Endothelial cell of umbilical vein (primary cell): Measurements from ENCODE around the gene PLCG2. TPM values are rescaled to one million over a fixed set of nuclear protein-coding genes. Genes with fewer than 3 reads are reported as not detected.

ENCODE experiments used
- BruUV-seq: library from RNA; stranded (reverse); fragments of 400-500 nt; replicated peaks from 2 replicates; lab custom pipeline; 2021; lab: Mats Ljungman, UMichigan
- CTCF ChIA-PET: fragments of 300-600, 350-600 bp; sonication (Branson Sonifier 250); formaldehyde crosslinking; loops from one replicate; lab custom pipeline; 2021; ENCODE audit warnings: antibody characterized with exemption, inconsistent platforms; lab: Charles Lee
- POLR2A ChIA-PET: fragments of 300-600, 350-600 bp; sonication (Branson Sonifier 250); formaldehyde crosslinking; loops from one replicate; lab custom pipeline; 2021; ENCODE audit warnings: antibody characterized with exemption, inconsistent platforms; lab: Charles Lee
- DNase-seq: peaks from one replicate; pipeline ENCODE4 v3.0.0-alpha.2; 2011; ENCODE audit warnings: low read depth, low spot score
- FAIRE-seq: peaks from 2 replicates; lab custom pipeline; 2011; peaks lifted over from hg19 to GRCh38; lab: Jason Lieb, UNC
- H2AFZ ChIP-seq: 2 replicates; pipeline ENCODE4 v1.6.0; 2012; ENCODE audit warnings: low read depth, low read length, control low read depth, inconsistent platforms
- H3K27ac ChIP-seq: 2 replicates; pipeline ENCODE4 v1.5.1; 2011; ENCODE audit warnings: low read depth, mild to moderate bottlenecking, control low read depth, low read length, moderate library complexity; ENCODE audit not compliant: insufficient read depth
- H3K27me3 ChIP-seq, 2 experiments: 2 replicates each; pipeline versions ENCODE4 v1.6.0 to v1.6.1; 2011; ENCODE audit warnings: low read length in 2 of 2, mixed read lengths in 1 of 2; ENCODE audit not compliant: control insufficient read depth in 2 of 2, insufficient read depth in 2 of 2
- H3K36me3 ChIP-seq, 2 experiments: 2 replicates in 1 of 2; 3 replicates in 1 of 2; pipeline ENCODE4 v1.5.1; 2011; ENCODE audit warnings: low read length in 2 of 2, mild to moderate bottlenecking in 1 of 2, moderate library complexity in 1 of 2; ENCODE audit not compliant: control insufficient read depth in 2 of 2, insufficient read depth in 2 of 2; ENCODE audit errors: extremely low read depth in 1 of 2
- H3K4me1 ChIP-seq: 3 replicates; pipeline ENCODE4 v1.5.1; 2011; ENCODE audit warnings: mild to moderate bottlenecking, low read length; ENCODE audit not compliant: control insufficient read depth, insufficient read depth; ENCODE audit errors: extremely low read depth
- H3K4me2 ChIP-seq: 2 replicates; pipeline ENCODE4 v1.6.1; 2011; ENCODE audit warnings: low read length, control low read depth, mixed read lengths; ENCODE audit not compliant: insufficient read depth
- H3K4me3 ChIP-seq, 3 experiments: fragments of 200-600 bp in 1 of 3; sonication (generic), shearing (Covaris generic) in 1 of 3; replicated peaks in 1 of 3; 2 replicates each; pipeline ENCODE4 v1.5.1; 2011 to 2016; ENCODE audit warnings: control low read depth in 3 of 3, low read length in 3 of 3, mild to moderate bottlenecking in 2 of 3, inconsistent platforms in 1 of 3, low read depth in 1 of 3, moderate library complexity in 1 of 3; ENCODE audit not compliant: insufficient read depth in 1 of 3
- H3K79me2 ChIP-seq: 2 replicates; pipeline ENCODE4 v1.6.0; 2012; ENCODE audit warnings: low read length, inconsistent platforms; ENCODE audit not compliant: control insufficient read depth, insufficient read depth
- H3K9ac ChIP-seq: replicated peaks from 2 replicates; pipeline ENCODE3; 2011; ENCODE audit warnings: low read length, control low read depth; ENCODE audit not compliant: insufficient read depth; ENCODE audit errors: extremely low read depth
- H3K9me1 ChIP-seq: replicated peaks from 3 replicates; pipeline ENCODE4 v1.6.0; 2011; ENCODE audit warnings: mild to moderate bottlenecking, low read length; ENCODE audit not compliant: control insufficient read depth, insufficient read depth; ENCODE audit errors: extremely low read depth
- H3K9me3 ChIP-seq: replicated peaks from 2 replicates; pipeline ENCODE4 v1.5.1; 2012; ENCODE audit warnings: low read length, inconsistent platforms; ENCODE audit not compliant: control insufficient read depth, insufficient read depth
- H4K20me1 ChIP-seq: replicated peaks from 2 replicates; pipeline ENCODE3; 2011; ENCODE audit warnings: mild to moderate bottlenecking, low read length; ENCODE audit not compliant: control insufficient read depth, insufficient read depth; ENCODE audit errors: extremely low read depth
- CTCF ChIP-seq, 2 donors: IDR thresholded peaks; 1 replicate in 1 of 2; 2 replicates in 1 of 2; pipeline ENCODE4 v1.5.1; 2011; ENCODE audit warnings: low read length in 2 of 2, mild to moderate bottlenecking in 2 of 2, moderate library complexity in 2 of 2, control low read depth in 1 of 2, inconsistent platforms in 1 of 2, low read depth in 1 of 2; ENCODE audit not compliant: insufficient read depth in 1 of 2; ENCODE audit errors: extremely low read depth in 1 of 2
- EZH2 ChIP-seq: IDR thresholded peaks from 2 replicates; pipeline ENCODE4 v1.6.1; 2012; ENCODE audit warnings: borderline replicate concordance, low read depth, mild to moderate bottlenecking, moderate library complexity, low read length, inconsistent platforms; ENCODE audit not compliant: severe bottlenecking
- FOS ChIP-seq: IDR thresholded peaks from 2 replicates; pipeline ENCODE4 v1.6.1; 2011; ENCODE audit warnings: mild to moderate bottlenecking, low read length, moderate library complexity, borderline replicate concordance; ENCODE audit not compliant: insufficient read depth
- GATA2 ChIP-seq: IDR thresholded peaks from 2 replicates; pipeline ENCODE4 v1.7.0; 2011; ENCODE audit warnings: low read depth, mild to moderate bottlenecking, moderate library complexity, mixed read lengths, low read length; ENCODE audit not compliant: insufficient read length, insufficient read depth
- JUN ChIP-seq: IDR thresholded peaks from 2 replicates; pipeline ENCODE4 v1.6.1; 2011; ENCODE audit warnings: borderline replicate concordance, low read depth; ENCODE audit not compliant: insufficient read length, insufficient read depth
- MAX ChIP-seq: IDR thresholded peaks from 2 replicates; pipeline ENCODE4 v1.6.1; 2011; ENCODE audit not compliant: insufficient read depth, insufficient read length
- MYC ChIP-seq: IDR thresholded peaks from one replicate; pipeline ENCODE4 v1.6.1; 2011; ENCODE audit warnings: mild to moderate bottlenecking, low read depth, low read length
- POLR2A ChIP-seq: IDR thresholded peaks from 2 replicates; pipeline ENCODE4 v1.6.1; 2012; ENCODE audit warnings: low read depth, mild to moderate bottlenecking, control low read depth, low read length
- POLR2AphosphoS5 ChIP-seq: IDR thresholded peaks from 2 replicates; pipeline ENCODE4 v1.6.1; 2012; ENCODE audit warnings: low read depth, mild to moderate bottlenecking, control low read depth, low read length, moderate library complexity; ENCODE audit not compliant: insufficient read depth
- dilution Hi-C: fragments of 300-500 bp; cut with MboI; formaldehyde crosslinking; loops from one replicate; pipeline ENCODE4 v1.15.0; 2019; ENCODE audit warnings: low sequenced_read_pairs; ENCODE audit not compliant: extremely low pct_ligation_motif_present
- intact Hi-C: fragments of 100-400 bp; cut with micrococcal nuclease; formaldehyde crosslinking; loops from one replicate; pipeline ENCODE4 v1.10.0; 2022
- polyA plus RNA-seq, 4 experiments: library from polyadenylated mRNA; depleted of rRNA in 3 of 4; stranded (reverse) in 3 of 4; unstranded in 1 of 4; fragments of >200 nt; gene quantifications; 2 replicates each; pipeline versions ENCODE4 v1.2.1 to v1.2.3, GENCODE V29; 2011 to 2012; ENCODE audit warnings: missing spikeins in 1 of 4
- total RNA-seq: library from RNA; stranded (reverse); gene quantifications from 2 replicates; pipeline ENCODE4 v1.2.3, GENCODE V29; 2021

Gene PLCG2
- total and polyA plus RNA-seq, 2 donors (not counting 3 experiments of a cell fraction or from before 2014, with no cell fraction given) = 10.8 to 13.6 TPM

GRCh38 chr16:81987121-81987520 is 208.0 kb downstream of the PLCG2 start:
- no peak overlapping the region for H3K4me3 ChIP-seq
- H3K27ac ChIP-seq = no peak overlapping the region
- no peak overlapping the region for H3K9ac ChIP-seq
- H3K4me1 ChIP-seq = no peaks in the 10 kb centered on the region
- no TSS peak for BruUV-seq
- FAIRE-seq (no peak), DNase-seq (no peak)
- intact Hi-C loops = no loop called here
- peaks cover 5 to 15% of the 10 kb centered on the region in 2 experiments for H3K27me3 ChIP-seq
- dilution Hi-C loops = no loop called here
- H3K36me3 ChIP-seq = no peaks in the 10 kb centered on the region
- POLR2A ChIA-PET = no interaction called here
- H4K20me1 ChIP-seq = no peaks in the 10 kb centered on the region
- no peaks in the 10 kb centered on the region for H3K9me3 ChIP-seq
- H3K4me2 ChIP-seq = no peak overlapping the region
- no peaks in the 10 kb centered on the region for H3K79me2 ChIP-seq
- CTCF ChIA-PET = interaction anchor here (1.9 kb wide), 1 partner anchor 10 kb away, joined by 10 read pairs; no protein-coding TSS in a partner anchor
- TF ChIP-seq MYC (no peak), POLR2AphosphoS5 (no peak), JUN (no peak), EZH2 (no peak), MAX (no peak), GATA2 (no peak), FOS (no peak), POLR2A (no peak), CTCF (IDR thresholded peaks at IDR 0.05; ENCODE audit: extremely low read depth in 1 of 2, insufficient read depth in 1 of 2, low read depth in 1 of 2, low read length in 2 of 2) (no peak)
- no peaks in the 10 kb centered on the region for H3K9me1 ChIP-seq
- no peak overlapping the region for H2AFZ ChIP-seq
